ENCODE measurements around the gene DOCK6.

DOCK6 gene

GRCh38 chr19:11237321-11237720, 25.0 kb downstream of the DOCK6 start:
- DNase-seq (ENCODE audit: low read depth) = no peak
- no peak overlapping the region for H3K4me3 ChIP-seq (ENCODE audit: low read depth, low read length)
- TF ChIP-seq CTCF (IDR thresholded peaks at IDR 0.05; ENCODE audit: low read depth, low read length, missing control alignments) = no peak

GRCh38 chr19:11236324-11237301, 25.7 kb downstream of the DOCK6 start:
- no peak for DNase-seq (ENCODE audit: low read depth)
- H3K4me3 ChIP-seq (ENCODE audit: low read depth, low read length) = no peak overlapping the region
- TF ChIP-seq CTCF (IDR thresholded peaks at IDR 0.05; ENCODE audit: low read depth, low read length, missing control alignments) = no peak

DNA sequence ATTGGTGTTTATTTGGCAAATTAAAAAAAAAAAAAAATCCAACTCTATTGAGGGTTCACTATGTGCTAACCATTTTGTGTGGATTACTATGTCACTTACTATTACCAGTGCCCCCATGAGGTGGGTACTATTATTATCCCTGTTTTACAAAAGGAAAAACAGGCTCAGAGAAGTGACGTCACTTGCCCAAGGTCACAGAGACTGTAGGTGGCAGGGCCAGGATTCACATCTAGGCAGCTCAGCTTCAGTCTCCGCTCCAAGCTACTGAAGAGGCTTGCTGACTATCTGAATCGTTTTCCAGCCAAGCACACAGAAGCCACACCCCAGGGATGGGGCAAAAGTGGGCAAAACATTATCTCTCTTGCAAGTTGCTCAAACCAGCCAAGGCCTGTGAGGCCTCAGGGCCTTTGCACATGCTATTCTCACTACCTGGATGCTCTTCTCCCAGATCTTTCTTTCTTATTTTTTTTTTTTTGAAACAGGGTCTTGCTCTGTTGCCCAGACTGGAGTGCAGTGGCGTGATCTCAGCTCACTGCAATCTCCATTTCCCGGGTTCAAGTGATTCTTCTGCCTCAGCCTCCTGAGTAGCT, 27.7 kb downstream of the DOCK6 start:
- no peak overlapping the region for H3K4me3 ChIP-seq (ENCODE audit: low read depth, low read length)
- no peak for TF ChIP-seq CTCF (IDR thresholded peaks at IDR 0.05; ENCODE audit: low read depth, low read length, missing control alignments)
- no peak for DNase-seq (ENCODE audit: low read depth)

GRCh38 chr19:11233073-11233472, 29.3 kb downstream of the DOCK6 start:
- no peak for DNase-seq (ENCODE audit: low read depth)
- TF ChIP-seq CTCF (IDR thresholded peaks at IDR 0.05; ENCODE audit: low read depth, low read length, missing control alignments) = no peak
- no peak overlapping the region for H3K4me3 ChIP-seq (ENCODE audit: low read depth, low read length)

DNA sequence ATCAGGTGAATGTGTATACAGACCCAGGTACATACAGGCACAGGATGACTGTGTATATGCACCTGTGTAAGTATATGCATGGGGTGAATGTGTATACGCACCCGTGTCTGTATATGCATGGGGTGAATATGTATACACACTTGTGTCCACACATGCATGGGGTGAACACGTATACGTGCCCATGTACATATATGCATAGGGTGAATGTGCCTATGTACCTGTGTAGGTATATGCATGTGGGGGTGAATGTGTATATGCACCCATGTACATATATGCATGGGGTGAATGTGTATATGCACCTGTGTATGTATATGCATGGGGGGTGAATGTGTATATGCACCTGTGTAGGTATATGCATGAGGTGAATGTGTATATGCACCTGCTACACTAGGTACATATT, 29.8 kb downstream of the DOCK6 start:
- TF ChIP-seq CTCF (IDR thresholded peaks at IDR 0.05; ENCODE audit: low read depth, low read length, missing control alignments) = no peak
- DNase-seq (ENCODE audit: low read depth) = no peak

GRCh38 chr19:11230621-11231386, 31.5 kb downstream of the DOCK6 start:
- H3K4me3 ChIP-seq (ENCODE audit: low read depth, low read length) = no peak overlapping the region
- no peak for DNase-seq (ENCODE audit: low read depth)
- TF ChIP-seq CTCF (IDR thresholded peaks at IDR 0.05; ENCODE audit: low read depth, low read length, missing control alignments) = no peak

More for the DNA sequence above, 29.8 kb downstream of the DOCK6 start:
- no peak overlapping the region for H3K4me3 ChIP-seq (ENCODE audit: low read depth, low read length)

Data from GM12864 (cell line).